GM12878 (cell line): Measurements from ENCODE around the gene RAB12. TPM values are rescaled to one million over a fixed set of nuclear protein-coding genes. Genes with fewer than 3 reads are reported as not detected.
"Not testable (repeated sequence)": the region's sequence is repeated elsewhere in the genome, so short reads cannot be mapped to it uniquely, and the experiment has no call there.

Experiments used
- ATAC-seq: fragments of 200-7000 bp; cut with Tn5 transposase; 3 replicates; pipeline ENCODE4 v1.9.1; 2020; ENCODE audit warnings: mild to moderate bottlenecking, moderate library complexity
- BruUV-seq: library from RNA; stranded (reverse); fragments of 400-500 nt; replicated peaks from 2 replicates; lab custom pipeline; 2021; lab: Mats Ljungman, UMichigan
- CTCF ChIA-PET: fragments of 300-600 bp; sonication (Branson Sonifier 250); formaldehyde crosslinking; extraction: SDS; loops from one replicate; lab custom pipeline; 2021; ENCODE audit warnings: inconsistent platforms; lab: Yijun Ruan, JAX
- POLR2A ChIA-PET: fragments of 350-600 bp; formaldehyde crosslinking; extraction: SDS; loops from one replicate; lab custom pipeline; 2021; ENCODE audit warnings: inconsistent platforms; lab: Charles Lee
- RAD21 ChIA-PET: fragments of 300-600 bp; sonication (Branson Sonifier 250); formaldehyde crosslinking; loops from one replicate; lab custom pipeline; 2023; ENCODE audit warnings: antibody characterized with exemption; ENCODE audit not compliant: unreplicated experiment; lab: Charles Lee
- SMC1A ChIA-PET: fragments of 300-600 bp; sonication (Branson Sonifier 250); formaldehyde crosslinking; loops from one replicate; lab custom pipeline; 2023; ENCODE audit not compliant: unreplicated experiment, uncharacterized antibody; lab: Charles Lee
- DNase-seq: peaks from one replicate; pipeline ENCODE4 v3.0.0-alpha.2; 2011; ENCODE audit warnings: low read depth, low spot score
- FAIRE-seq: peaks from 3 replicates; lab custom pipeline; 2011; peaks lifted over from hg19 to GRCh38; lab: Jason Lieb, UNC
- H2AFZ ChIP-seq: 2 replicates; pipeline ENCODE4 v1.6.0; 2011; ENCODE audit warnings: low read depth, low read length, control low read depth; ENCODE audit not compliant: control insufficient read depth
- H3K27ac ChIP-seq: 2 replicates; pipeline ENCODE4 v1.5.1; 2011; ENCODE audit warnings: control low read depth; ENCODE audit not compliant: control insufficient read depth, insufficient read depth
- H3K27me3 ChIP-seq, 2 experiments: replicated peaks in 1 of 2; 2 replicates each; pipeline versions ENCODE4 v1.6.0 to v1.6.1; 2011; ENCODE audit warnings: low read length in 1 of 2; ENCODE audit not compliant: control insufficient read depth in 2 of 2, insufficient read depth in 2 of 2
- H3K36me3 ChIP-seq, 2 experiments: 2 replicates each; pipeline ENCODE4 v1.5.1; 2011; ENCODE audit warnings: low read length in 1 of 2; ENCODE audit not compliant: control insufficient read depth in 2 of 2, insufficient read depth in 2 of 2
- H3K4me1 ChIP-seq: 2 replicates; pipeline ENCODE4 v1.6.1; 2011; ENCODE audit warnings: mild to moderate bottlenecking, low read length, moderate library complexity, mixed read lengths; ENCODE audit not compliant: control insufficient read depth, insufficient read depth
- H3K4me2 ChIP-seq: 2 replicates; pipeline ENCODE4 v1.6.0; 2011; ENCODE audit warnings: control low read depth; ENCODE audit not compliant: control insufficient read depth, insufficient read depth
- H3K4me3 ChIP-seq: fragments of 200-600 bp; sonication (generic); 2 replicates; pipeline ENCODE4 v1.5.1; 2016
- H3K79me2 ChIP-seq: 2 replicates; pipeline ENCODE4 v1.6.0; 2011; ENCODE audit warnings: low read length; ENCODE audit not compliant: control insufficient read depth, insufficient read depth
- H3K9ac ChIP-seq: 2 replicates; pipeline ENCODE4 v1.8.0; 2011; ENCODE audit warnings: low read length, control low read depth, mixed read lengths; ENCODE audit not compliant: control insufficient read depth, insufficient read depth
- H3K9me3 ChIP-seq: replicated peaks from 3 replicates; pipeline ENCODE4 v1.5.1; 2011; ENCODE audit warnings: mild to moderate bottlenecking, low read length; ENCODE audit not compliant: control insufficient read depth, insufficient read depth
- H4K20me1 ChIP-seq: 2 replicates; pipeline ENCODE4 v1.6.0; 2011; ENCODE audit not compliant: control insufficient read depth, insufficient read depth
- E2F4 ChIP-seq: IDR thresholded peaks from 2 replicates; pipeline ENCODE4 v1.6.1; 2012; ENCODE audit warnings: low read depth, low read length, improper control_type of control experiment
- HCFC1 ChIP-seq: fragments of 150-350 bp; IDR thresholded peaks from 2 replicates; pipeline ENCODE4 v1.6.1; 2014; ENCODE audit warnings: low read length
- MEF2A ChIP-seq: IDR thresholded peaks from 2 replicates; pipeline ENCODE4 v1.6.1; 2011; ENCODE audit warnings: low read depth, mild to moderate bottlenecking, low read length, moderate library complexity; ENCODE audit not compliant: insufficient read depth
- NFYB ChIP-seq: IDR thresholded peaks from 2 replicates; pipeline ENCODE4 v1.6.1; 2011; ENCODE audit warnings: low read depth, mild to moderate bottlenecking, low read length, improper control_type of control experiment, moderate library complexity; ENCODE audit not compliant: insufficient read depth
- WGBS: methylation state at CpG from one replicate; pipeline ENCODE4 v1.1.6; 2016; ENCODE audit warnings: low lambda C conversion rate; ENCODE audit not compliant: insufficient replicate concordance, insufficient coverage; ENCODE audit errors: missing lambda C conversion rate; 5-methylcytosine and 5-hydroxymethylcytosine counted together
- in situ Hi-C: fragments of 300-500 bp; cut with MboI; formaldehyde crosslinking; loops from 9 replicates; pipeline ENCODE4 v1.14.3; 2018; ENCODE audit warnings: mixed read lengths
- intact Hi-C: fragments of 100-400 bp; cut with micrococcal nuclease; formaldehyde crosslinking; loops from one replicate; pipeline ENCODE4 v1.14.2; 2022; ENCODE audit not compliant: unreplicated experiment
- polyA plus RNA-seq, 11 experiments: library from polyadenylated mRNA; depleted of rRNA in 4 of 11; unstranded in 6 of 11; stranded (reverse) in 5 of 11; fragments of >200 nt; fragmentation: Nextera tagmentation in 4 of 11; fragmentation: Illumina TruSeq in 1 of 11; extraction: Ambion mirVana in 4 of 11; extraction: Trizol in 1 of 11; gene quantifications; 1 replicate in 1 of 11; 2 replicates in 10 of 11; pipeline versions ENCODE4 v1.2.1 to v1.2.3, GENCODE V29; 2011 to 2016; ENCODE audit warnings: inconsistent platforms in 2 of 11, missing spikeins in 2 of 11, low read depth in 1 of 11
- total RNA-seq, 4 experiments: library from RNA; depleted of rRNA in 3 of 4; stranded (reverse); fragments of >200 nt in 3 of 4; fragmentation: Illumina TruSeq in 1 of 4; extraction: Trizol in 1 of 4; gene quantifications; 2 replicates each; pipeline versions ENCODE4 v1.2.1 to v1.2.3, GENCODE V29; 2013 to 2021

The RAB12 gene
- total and polyA plus RNA-seq, 10 of the 15 experiments (the other 5 are each of a cell fraction or from before 2014, with no cell fraction given) = 0.71 to 29.8 (median 14.0) TPM

- RAD21 ChIA-PET, CTCF ChIA-PET, in situ Hi-C loops, ATAC-seq, H3K9ac ChIP-seq, intact Hi-C loops, H3K36me3 ChIP-seq, SMC1A ChIA-PET, BruUV-seq, FAIRE-seq, H2AFZ ChIP-seq, POLR2A ChIA-PET, DNase-seq, H3K27ac ChIP-seq, H3K4me2 ChIP-seq, H3K4me1 ChIP-seq, H3K9me3 ChIP-seq, H3K79me2 ChIP-seq, H4K20me1 ChIP-seq, H3K27me3 ChIP-seq, H3K4me3 ChIP-seq: not testable (repeated sequence)
- WGBS = 45% methylated on average over 1 of the region's 1 CpG
Measured at GRCh38 chr18:8573766-8574165, 35.5 kb upstream of the RAB12 start.

- no peaks in the 10 kb centered on the region for H3K27me3 ChIP-seq
- H3K27ac ChIP-seq = no peak overlapping the region
- H3K4me2 ChIP-seq = no peak overlapping the region
- no peaks in the 10 kb centered on the region for H3K9me3 ChIP-seq
- BruUV-seq = no TSS peak
- H3K36me3 ChIP-seq = no peaks in the 10 kb centered on the region
- CTCF ChIA-PET = no interaction called here
- intact Hi-C loops (loop anchor here (5.0 kb wide), 1 partner anchor 48 kb away; no protein-coding TSS in a partner anchor), in situ Hi-C loops (no loop called here)
- no peak for FAIRE-seq
- H3K4me1 ChIP-seq = no peaks in the 10 kb centered on the region
- no peak overlapping the region for H3K4me3 ChIP-seq
- no peak for DNase-seq
- no peak for ATAC-seq
- no peak overlapping the region for H2AFZ ChIP-seq
- RAD21 ChIA-PET = no interaction called here
- no peaks in the 10 kb centered on the region for H4K20me1 ChIP-seq
- SMC1A ChIA-PET = no interaction called here
- WGBS = 58% methylated on average over 8 of the region's 8 CpGs
- TF ChIP-seq HCFC1 (no peak), E2F4 (no peak), NFYB (no peak), MEF2A (no peak)
- no peaks in the 10 kb centered on the region for H3K79me2 ChIP-seq
- POLR2A ChIA-PET = no interaction called here
- H3K9ac ChIP-seq = no peak overlapping the region
Measured at GRCh38 chr18:8584798-8585197, 24.4 kb upstream of the RAB12 start.
